Activated CD8-positive, alpha-beta memory T cell treated with anti-CD3 and anti-CD28 coated beads, Interleukin-2, amount 50 U/mL, for 1 hour (primary cell): Measurements from ENCODE around the gene CLDN3.

Source experiments
- DNase-seq: peaks from one replicate; pipeline ENCODE4 v3.0.0-alpha.2; 2020; ENCODE audit errors: extremely low read depth

Gene CLDN3

DNA sequence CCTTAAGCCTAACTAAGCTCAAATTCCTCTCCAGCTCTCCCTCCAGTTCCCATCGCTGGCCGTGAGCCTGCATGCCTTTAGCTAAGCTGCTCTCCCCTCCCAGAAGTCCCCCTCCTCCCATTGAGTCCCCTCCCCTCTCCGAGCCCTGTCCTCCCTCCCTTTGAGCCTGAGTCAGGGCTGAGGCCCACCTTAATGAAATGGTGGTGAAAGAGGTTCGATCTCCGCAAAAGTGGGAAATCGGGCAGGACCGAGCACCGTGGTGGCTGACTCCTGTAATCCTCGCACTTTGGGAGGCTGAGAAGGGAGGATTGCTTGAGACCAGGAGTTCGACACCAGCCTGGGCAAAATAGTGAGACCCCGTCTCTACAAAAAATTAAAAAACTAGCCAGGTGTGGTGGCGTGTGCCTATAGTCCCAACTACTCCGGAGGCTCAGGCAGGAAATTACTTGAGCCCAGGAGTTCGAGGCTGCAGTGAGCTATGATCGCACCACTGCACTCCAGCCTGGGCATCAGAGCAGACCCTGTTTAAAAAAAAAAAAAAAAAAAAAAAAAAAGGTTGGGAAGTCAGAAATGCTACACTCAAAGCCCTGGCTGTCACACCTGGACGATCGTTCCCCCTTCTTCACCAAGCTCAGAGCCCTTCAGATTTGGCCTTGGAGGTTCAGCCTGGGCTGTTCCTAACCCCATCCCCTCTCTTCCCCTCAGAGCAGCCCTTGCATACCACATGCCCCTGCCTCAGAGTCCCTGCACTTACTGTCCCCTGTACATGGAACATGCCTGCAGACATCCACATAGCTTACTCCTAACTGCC lies 995 bp upstream of the CLDN3 start:
- no peak for DNase-seq

GRCh38 chr7:73769481-73770001 lies 529 bp downstream of the CLDN3 start:
- no peak for DNase-seq

DNA sequence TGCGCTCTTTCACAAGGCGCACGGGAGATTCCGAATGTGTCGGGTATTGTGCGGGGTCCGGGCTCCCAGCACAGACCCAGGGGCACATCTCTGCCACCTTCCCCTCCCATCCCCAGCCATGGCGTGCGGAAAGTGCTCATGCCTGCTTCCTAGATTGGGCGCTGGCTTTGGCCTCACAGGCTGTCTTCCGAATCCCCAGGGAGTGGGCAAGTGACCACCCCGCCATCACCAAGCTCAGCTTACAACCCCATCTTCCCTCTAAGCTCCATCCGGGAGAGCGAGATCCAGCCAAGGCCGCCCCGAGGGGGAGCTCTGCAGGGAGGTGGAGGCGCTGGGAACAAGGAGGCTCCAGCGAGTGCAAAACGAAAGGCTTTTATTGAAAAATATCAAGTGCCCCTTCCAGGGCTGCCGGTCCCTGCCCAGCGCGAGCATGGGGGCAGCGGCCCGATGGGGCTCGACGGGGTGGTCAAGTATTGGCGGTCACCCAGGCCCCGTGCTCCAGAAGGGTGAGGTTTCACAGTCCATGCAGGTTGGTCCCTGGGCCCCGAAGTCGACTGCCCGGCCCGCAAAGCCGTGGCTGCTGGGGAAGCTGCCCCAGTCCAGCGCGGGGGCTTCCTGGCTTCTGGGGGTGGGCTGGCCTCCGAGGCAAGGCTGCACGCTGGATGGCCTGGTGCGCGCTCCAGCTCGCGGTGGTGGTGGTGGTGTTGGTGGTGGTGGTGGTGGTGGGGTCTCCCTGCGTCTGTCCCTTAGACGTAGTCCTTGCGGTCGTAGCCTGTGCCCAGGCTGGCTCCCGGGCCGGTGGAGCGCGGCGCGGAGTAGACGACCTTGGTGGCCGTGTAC lies 1.2 kb downstream of the CLDN3 start:
- no peak for DNase-seq

GRCh38 chr7:73766556-73767229 lies 3.4 kb downstream of the CLDN3 start:
- DNase-seq: no peak

DNA sequence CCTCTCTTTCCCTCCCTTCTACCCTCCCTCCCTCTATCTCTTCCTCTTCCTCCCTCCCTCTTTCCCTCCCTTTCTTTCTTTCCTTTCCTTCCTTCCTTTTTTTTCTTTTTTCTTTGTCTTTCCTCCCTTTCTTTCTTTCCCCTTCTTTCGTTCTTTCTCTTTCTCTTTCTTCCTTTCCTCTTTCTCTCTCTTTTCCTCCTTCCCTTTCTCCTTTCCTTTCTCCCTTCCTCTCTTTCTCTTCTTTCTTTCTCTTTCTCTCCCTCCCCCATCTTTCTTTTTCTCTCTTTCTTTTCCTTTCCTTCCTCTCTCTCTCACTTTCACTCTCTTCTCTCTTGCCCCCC lies 7.4 kb downstream of the CLDN3 start:
- DNase-seq: no peak

- DNase-seq: no peak
Measured at GRCh38 chr7:73761854-73762658, 8.0 kb downstream of the CLDN3 start.

GRCh38 chr7:73758581-73759138 lies 11.4 kb downstream of the CLDN3 start:
- DNase-seq: no peak

GRCh38 chr7:73749931-73750776 lies 19.9 kb downstream of the CLDN3 start:
- DNase-seq: no peak

GRCh38 chr7:73746378-73746777 lies 23.7 kb downstream of the CLDN3 start:
- DNase-seq: no peak

- DNase-seq: no peak
Measured at GRCh38 chr7:73742753-73743641, 27.1 kb downstream of the CLDN3 start.

DNA sequence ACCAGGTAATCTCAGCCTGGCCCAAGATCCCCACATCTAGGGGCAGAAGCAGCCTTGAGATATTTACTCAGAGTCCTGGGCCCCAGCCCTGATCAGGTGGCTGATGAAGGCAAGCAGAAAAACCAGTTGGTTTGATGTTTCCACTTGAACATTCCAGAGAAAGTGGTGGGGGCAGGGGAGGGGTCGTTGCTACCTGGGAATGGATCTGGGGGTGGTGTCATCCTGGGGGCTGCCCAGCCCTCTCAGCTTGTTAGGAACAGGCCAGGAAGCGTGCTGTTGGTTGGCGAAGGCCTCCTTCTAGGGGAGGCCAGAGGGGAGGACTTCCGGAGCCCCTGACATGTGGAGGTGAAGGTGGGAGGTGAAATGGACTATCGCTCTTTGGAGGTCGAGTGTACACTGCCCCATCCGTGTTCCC lies 27.7 kb downstream of the CLDN3 start:
- DNase-seq: no peak

DNA sequence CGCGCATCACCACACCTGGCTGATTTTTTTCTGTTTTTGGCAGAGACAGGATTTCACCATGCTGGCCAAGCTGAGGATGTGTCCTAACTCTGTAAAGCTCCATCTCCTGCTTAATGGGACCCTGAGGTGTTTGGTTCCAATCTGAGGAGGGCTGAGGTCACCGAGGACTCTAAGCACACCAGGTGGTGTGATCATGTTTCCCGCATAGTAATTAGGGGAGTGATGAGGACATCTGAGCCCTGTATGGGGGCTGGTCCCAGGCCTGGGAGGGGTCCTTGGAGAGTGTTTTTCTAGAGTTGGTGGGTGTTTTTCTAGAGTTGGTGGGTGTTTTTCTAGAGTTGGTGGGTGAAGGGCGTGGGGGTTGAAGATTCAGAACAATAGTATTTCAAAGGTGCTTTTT lies 28.5 kb downstream of the CLDN3 start:
- DNase-seq: no peak

GRCh38 chr7:73740771-73741170 lies 29.3 kb downstream of the CLDN3 start:
- no peak for DNase-seq

- no peak for DNase-seq
Measured at GRCh38 chr7:73740212-73740611, 29.9 kb downstream of the CLDN3 start.

DNA sequence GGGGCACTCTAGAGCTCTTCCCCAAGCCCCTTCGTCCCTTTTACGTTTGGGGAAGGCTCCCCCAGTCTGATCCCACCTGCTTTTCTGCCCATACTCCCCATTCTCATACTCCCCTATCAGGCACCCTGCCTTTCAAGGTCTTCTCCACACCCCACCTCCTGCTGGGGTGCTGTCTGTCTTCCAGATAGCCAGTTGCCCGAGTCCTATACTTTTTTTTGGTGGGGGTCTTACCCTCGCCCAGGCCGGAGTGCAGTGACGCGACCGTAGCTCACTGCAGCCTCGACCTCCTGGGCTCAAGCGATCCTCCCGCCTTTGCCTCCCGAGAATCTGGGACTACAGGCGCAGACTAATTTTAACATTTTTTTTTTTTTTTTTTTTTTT lies 30.7 kb downstream of the CLDN3 start:
- no peak for DNase-seq

- peak; percentile 91 for DNase-seq
Measured at GRCh38 chr7:73738612-73739386, 31.3 kb downstream of the CLDN3 start, which contains the start of gene ABHD11. Gene ABHD11 (minus strand): TSS chr7:73738802. CDS start chr7:73738770, 32 bp downstream.

- peak; percentile 39 for DNase-seq
Measured at GRCh38 chr7:73738220-73738611, 31.9 kb downstream of the CLDN3 start.

GRCh38 chr7:73737491-73738219 lies 32.4 kb downstream of the CLDN3 start:
- DNase-seq: no peak
